HEK293 (cell line): ENCODE results near the gene EXOC7.

Experiments
- CTCF ChIA-PET: fragments of 350-600 bp; formaldehyde crosslinking; extraction: SDS; loops from one replicate; lab custom pipeline; 2021; ENCODE audit warnings: antibody characterized with exemption; lab: Yijun Ruan, JAX
- POLR2A ChIA-PET: fragments of 300-600 bp; formaldehyde crosslinking; extraction: SDS; loops from one replicate; lab custom pipeline; 2020; ENCODE audit warnings: antibody characterized with exemption, inconsistent platforms; lab: Yijun Ruan, JAX
- H3K27ac ChIP-seq: fragments of 200-500 bp; sonication (Bioruptor generic); 2 replicates; pipeline ENCODE4 v1.5.1; 2014; ENCODE audit warnings: low read depth, low read length, control low read depth, inconsistent platforms; ENCODE audit errors: extremely low read depth
- H3K36me3 ChIP-seq, 2 experiments: fragments of 200-500 bp in 1 of 2; sonication (Bioruptor generic) in 1 of 2; 1 replicate in 1 of 2; 2 replicates in 1 of 2; pipeline ENCODE4 v1.5.1; 2014 to 2017; ENCODE audit warnings: inconsistent platforms in 2 of 2, low read length in 2 of 2; ENCODE audit not compliant: control insufficient read depth in 2 of 2, insufficient read depth in 1 of 2
- H3K4me1 ChIP-seq: fragments of 200-500 bp; sonication (Bioruptor generic); 2 replicates; pipeline ENCODE4 v1.5.1; 2014; ENCODE audit warnings: mild to moderate bottlenecking, low read length, inconsistent platforms; ENCODE audit not compliant: control insufficient read depth, insufficient read depth
- H3K4me3 ChIP-seq: 2 replicates; pipeline ENCODE4 v1.5.1; 2011; ENCODE audit warnings: low read depth, mild to moderate bottlenecking, control low read depth, low read length, moderate library complexity
- H3K9me3 ChIP-seq: fragments of 200-500 bp; sonication (Bioruptor generic); 2 replicates; pipeline ENCODE4 v1.5.1; 2014; ENCODE audit warnings: low read depth, low read length, inconsistent platforms; ENCODE audit not compliant: control insufficient read depth, insufficient read depth
- EGR2 ChIP-seq: fragments of 450-650 bp; formaldehyde crosslinking; IDR thresholded peaks from 2 replicates; pipeline ENCODE4 v1.5.1; 2016; ENCODE audit warnings: low read depth, missing biosample characterization, missing genetic modification characterization
- IKZF3 ChIP-seq: fragments of 450-650 bp; IDR thresholded peaks from 2 replicates; pipeline ENCODE4 v1.5.0; 2018; ENCODE audit warnings: missing biosample characterization, mild to moderate bottlenecking, missing genetic modification characterization, moderate library complexity
- KLF8 ChIP-seq: fragments of 450-650 bp; formaldehyde crosslinking; IDR thresholded peaks from 2 replicates; pipeline ENCODE4 v1.5.1; 2016; ENCODE audit warnings: missing biosample characterization, missing genetic modification characterization
- SP3 ChIP-seq: fragments of 450-650 bp; formaldehyde crosslinking; IDR thresholded peaks from 2 replicates; pipeline ENCODE4 v1.5.1; 2016; ENCODE audit warnings: missing biosample characterization, missing genetic modification characterization
- SP7 ChIP-seq: fragments of 450-650 bp; formaldehyde crosslinking; IDR thresholded peaks from 2 replicates; pipeline ENCODE4 v1.5.1; 2016; ENCODE audit warnings: missing biosample characterization, missing genetic modification characterization
- ZBTB48 ChIP-seq: fragments of 450-650 bp; formaldehyde crosslinking; IDR thresholded peaks from 2 replicates; pipeline ENCODE4 v1.5.1; 2016; ENCODE audit warnings: missing biosample characterization, missing genetic modification characterization
- ZBTB8A ChIP-seq: fragments of 450-650 bp; formaldehyde crosslinking; IDR thresholded peaks from 2 replicates; pipeline ENCODE4 v1.5.1; 2016; ENCODE audit warnings: missing biosample characterization, missing genetic modification characterization
- ZFHX2 ChIP-seq: fragments of 450-650 bp; formaldehyde crosslinking; conservative IDR thresholded peaks from 2 replicates; pipeline ENCODE4 v1.5.1; 2016; ENCODE audit warnings: missing biosample characterization, missing genetic modification characterization
- ZNF239 ChIP-seq: fragments of 450-650 bp; formaldehyde crosslinking; IDR thresholded peaks from 2 replicates; pipeline ENCODE4 v1.5.1; 2016; ENCODE audit warnings: missing biosample characterization, missing genetic modification characterization
- ZNF248 ChIP-seq: fragments of 450-650 bp; formaldehyde crosslinking; IDR thresholded peaks from 2 replicates; pipeline ENCODE4 v1.5.1; 2017; ENCODE audit warnings: missing biosample characterization, missing genetic modification characterization
- ZNF423 ChIP-seq: fragments of 450-650 bp; formaldehyde crosslinking; IDR thresholded peaks from 2 replicates; pipeline ENCODE4 v1.5.1; 2016; ENCODE audit warnings: missing biosample characterization, missing genetic modification characterization
- ZNF426 ChIP-seq: fragments of 450-650 bp; formaldehyde crosslinking; IDR thresholded peaks from 2 replicates; pipeline ENCODE4 v1.5.1; 2017; ENCODE audit warnings: missing biosample characterization, missing genetic modification characterization, mild to moderate bottlenecking, inconsistent platforms, moderate library complexity
- ZNF529 ChIP-seq: fragments of 450-650 bp; formaldehyde crosslinking; IDR thresholded peaks from 2 replicates; pipeline ENCODE4 v1.5.1; 2017; ENCODE audit warnings: missing genetic modification characterization, missing biosample characterization; ENCODE audit not compliant: insufficient replicate concordance
- ZNF596 ChIP-seq: fragments of 450-650 bp; IDR thresholded peaks from 2 replicates; pipeline ENCODE4 v1.5.0; 2018; ENCODE audit warnings: missing biosample characterization, mild to moderate bottlenecking, missing genetic modification characterization, moderate library complexity
- ZNF600 ChIP-seq: fragments of 450-650 bp; formaldehyde crosslinking; IDR thresholded peaks from 2 replicates; pipeline ENCODE4 v1.5.1; 2016; ENCODE audit warnings: missing biosample characterization, missing genetic modification characterization
- ZNF660 ChIP-seq: fragments of 450-650 bp; IDR thresholded peaks from 2 replicates; pipeline ENCODE4 v1.5.1; 2018; ENCODE audit warnings: missing biosample characterization, mild to moderate bottlenecking, missing genetic modification characterization
- TF ChIP-seq, protein P1 (sequence below): fragments of 450-650 bp; formaldehyde crosslinking; IDR thresholded peaks from 2 replicates; pipeline ENCODE4 v1.5.1; 2017; ENCODE audit warnings: missing biosample characterization, missing genetic modification characterization
- TF ChIP-seq, protein P2 (sequence below): fragments of 450-650 bp; formaldehyde crosslinking; IDR thresholded peaks from 2 replicates; pipeline ENCODE4 v1.5.1; 2017; ENCODE audit warnings: missing biosample characterization, missing genetic modification characterization
- TF ChIP-seq, protein P3 (sequence below): fragments of 450-650 bp; formaldehyde crosslinking; IDR thresholded peaks from 2 replicates; pipeline ENCODE4 v1.5.1; 2017; ENCODE audit warnings: missing biosample characterization, missing genetic modification characterization
- TF ChIP-seq, protein P4 (sequence below): fragments of 450-650 bp; formaldehyde crosslinking; IDR thresholded peaks from 2 replicates; pipeline ENCODE4 v1.5.1; 2016; ENCODE audit warnings: missing biosample characterization, missing genetic modification characterization
- TF ChIP-seq, protein P5 (sequence below): fragments of 450-650 bp; IDR thresholded peaks from 2 replicates; pipeline ENCODE4 v1.5.1; 2018; ENCODE audit warnings: missing biosample characterization, missing genetic modification characterization
- TF ChIP-seq, protein P6 (sequence below): fragments of 450-650 bp; formaldehyde crosslinking; IDR thresholded peaks from 2 replicates; pipeline ENCODE4 v1.5.1; 2016; ENCODE audit warnings: missing biosample characterization, missing genetic modification characterization

EXOC7 gene

DNA sequence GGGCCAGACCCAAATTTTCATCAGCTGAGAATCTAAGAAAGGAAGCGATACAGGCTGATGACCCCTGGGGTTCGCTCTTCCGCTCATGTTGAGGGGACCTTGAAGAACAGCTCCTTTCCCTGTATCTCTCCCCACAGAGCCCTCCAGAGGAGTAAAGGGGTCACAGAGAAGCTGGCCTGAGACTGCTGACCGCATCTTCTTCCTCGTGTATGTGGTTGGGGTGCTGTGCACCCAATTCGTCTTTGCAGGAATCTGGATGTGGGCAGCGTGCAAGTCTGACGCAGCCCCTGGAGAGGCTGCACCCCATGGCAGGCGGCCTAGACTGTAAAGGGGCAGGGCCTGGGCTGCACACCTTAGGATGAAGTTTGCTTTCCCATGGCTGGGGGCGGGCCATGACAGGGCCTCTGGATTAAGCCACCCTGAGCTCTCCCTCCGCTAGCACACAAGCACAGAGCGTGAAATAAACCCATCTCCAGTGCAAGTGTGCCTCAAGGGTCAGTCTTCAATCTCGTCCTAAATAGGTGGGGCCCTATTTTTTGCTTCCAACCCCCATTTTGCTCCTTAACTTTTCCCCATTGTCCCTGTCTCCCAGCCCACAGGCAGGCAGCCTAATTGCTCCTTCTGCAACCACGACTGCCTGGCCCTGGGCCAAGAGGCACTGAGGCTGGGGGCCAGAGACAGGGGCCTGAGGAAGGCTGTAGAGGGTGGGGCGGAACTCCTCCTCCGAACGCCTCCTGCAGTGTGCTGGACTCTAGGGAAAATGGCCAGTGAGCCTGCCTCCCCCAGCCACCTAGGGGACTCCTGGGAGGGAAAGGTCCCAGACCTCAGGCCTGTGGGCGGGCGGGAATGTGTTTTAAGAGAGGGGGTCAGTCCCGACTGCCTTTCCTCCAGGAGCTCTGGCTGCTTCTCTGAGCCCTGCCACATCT is 21.0 kb downstream of the EXOC7 start:
- POLR2A ChIA-PET: interaction anchor here (0.6 to 4.2 kb wide), 3 partner anchors 10 to 303 kb away, joined by 3 to 23 read pairs (median 3); partner anchors contain the start of genes EXOC7 and SRP68
- Histone ChIP-seq H3K4me1 (peaks cover 13% of the 10 kb centered on the region), H3K9me3 (no peaks in the 10 kb centered on the region), H3K4me3 (no peak overlapping the region), H3K27ac (peak overlapping the region; percentile 53), H3K36me3 (peaks cover 4 to 61% of the 10 kb centered on the region in 2 experiments; a peak in 1 of 3 replicates)
- CTCF ChIA-PET: interaction anchor here (1.0 to 2.0 kb wide), 3 partner anchors 24 to 77 kb away, joined by 3 to 6 read pairs (median 4); no protein-coding TSS in a partner anchor
- TF ChIP-seq SP7 (tag by site-specific recombination) (peak; percentile 43), ZNF596 (no peak), ZNF423 (tag by site-specific recombination) (0 out of 2 replicates have a peak, but pooled peaks have one; percentile 64), EGR2 (peak; percentile 66), ZFHX2 (tag by site-specific recombination) (peak; percentile 60; the same call in 1 of the 2 replicates), ZNF426 (tag by site-specific recombination) (no peak), ZNF529 (tag by site-specific recombination) (no peak), ZNF600 (tag by site-specific recombination) (peak; percentile 75; the same call in 1 of the 2 replicates), ZNF248 (tag by site-specific recombination) (no peak), ZNF660 (tag by site-specific recombination) (0 out of 2 replicates have a peak, but pooled peaks have one; percentile 25), ZNF239 (tag by site-specific recombination) (no peak), SP3 (no peak), KLF8 (no peak), ZBTB8A (tag by site-specific recombination) (0 out of 2 replicates have a peak, but pooled peaks have one; percentile 36), ZBTB48 (tag by site-specific recombination) (peak; percentile 63), IKZF3 (peak; percentile 78)
- TF ChIP-seq, protein P1, sequence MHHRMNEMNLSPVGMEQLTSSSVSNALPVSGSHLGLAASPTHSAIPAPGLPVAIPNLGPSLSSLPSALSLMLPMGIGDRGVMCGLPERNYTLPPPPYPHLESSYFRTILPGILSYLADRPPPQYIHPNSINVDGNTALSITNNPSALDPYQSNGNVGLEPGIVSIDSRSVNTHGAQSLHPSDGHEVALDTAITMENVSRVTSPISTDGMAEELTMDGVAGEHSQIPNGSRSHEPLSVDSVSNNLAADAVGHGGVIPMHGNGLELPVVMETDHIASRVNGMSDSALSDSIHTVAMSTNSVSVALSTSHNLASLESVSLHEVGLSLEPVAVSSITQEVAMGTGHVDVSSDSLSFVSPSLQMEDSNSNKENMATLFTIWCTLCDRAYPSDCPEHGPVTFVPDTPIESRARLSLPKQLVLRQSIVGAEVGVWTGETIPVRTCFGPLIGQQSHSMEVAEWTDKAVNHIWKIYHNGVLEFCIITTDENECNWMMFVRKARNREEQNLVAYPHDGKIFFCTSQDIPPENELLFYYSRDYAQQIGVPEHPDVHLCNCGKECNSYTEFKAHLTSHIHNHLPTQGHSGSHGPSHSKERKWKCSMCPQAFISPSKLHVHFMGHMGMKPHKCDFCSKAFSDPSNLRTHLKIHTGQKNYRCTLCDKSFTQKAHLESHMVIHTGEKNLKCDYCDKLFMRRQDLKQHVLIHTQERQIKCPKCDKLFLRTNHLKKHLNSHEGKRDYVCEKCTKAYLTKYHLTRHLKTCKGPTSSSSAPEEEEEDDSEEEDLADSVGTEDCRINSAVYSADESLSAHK: no peak
- TF ChIP-seq, protein P2, sequence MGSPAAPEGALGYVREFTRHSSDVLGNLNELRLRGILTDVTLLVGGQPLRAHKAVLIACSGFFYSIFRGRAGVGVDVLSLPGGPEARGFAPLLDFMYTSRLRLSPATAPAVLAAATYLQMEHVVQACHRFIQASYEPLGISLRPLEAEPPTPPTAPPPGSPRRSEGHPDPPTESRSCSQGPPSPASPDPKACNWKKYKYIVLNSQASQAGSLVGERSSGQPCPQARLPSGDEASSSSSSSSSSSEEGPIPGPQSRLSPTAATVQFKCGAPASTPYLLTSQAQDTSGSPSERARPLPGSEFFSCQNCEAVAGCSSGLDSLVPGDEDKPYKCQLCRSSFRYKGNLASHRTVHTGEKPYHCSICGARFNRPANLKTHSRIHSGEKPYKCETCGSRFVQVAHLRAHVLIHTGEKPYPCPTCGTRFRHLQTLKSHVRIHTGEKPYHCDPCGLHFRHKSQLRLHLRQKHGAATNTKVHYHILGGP (tag by site-specific recombination): 0 out of 2 replicates have a peak, but pooled peaks have one; percentile 8
- TF ChIP-seq, protein P3, sequence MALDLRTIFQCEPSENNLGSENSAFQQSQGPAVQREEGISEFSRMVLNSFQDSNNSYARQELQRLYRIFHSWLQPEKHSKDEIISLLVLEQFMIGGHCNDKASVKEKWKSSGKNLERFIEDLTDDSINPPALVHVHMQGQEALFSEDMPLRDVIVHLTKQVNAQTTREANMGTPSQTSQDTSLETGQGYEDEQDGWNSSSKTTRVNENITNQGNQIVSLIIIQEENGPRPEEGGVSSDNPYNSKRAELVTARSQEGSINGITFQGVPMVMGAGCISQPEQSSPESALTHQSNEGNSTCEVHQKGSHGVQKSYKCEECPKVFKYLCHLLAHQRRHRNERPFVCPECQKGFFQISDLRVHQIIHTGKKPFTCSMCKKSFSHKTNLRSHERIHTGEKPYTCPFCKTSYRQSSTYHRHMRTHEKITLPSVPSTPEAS (tag by site-specific recombination): no peak
- TF ChIP-seq, protein P4, sequence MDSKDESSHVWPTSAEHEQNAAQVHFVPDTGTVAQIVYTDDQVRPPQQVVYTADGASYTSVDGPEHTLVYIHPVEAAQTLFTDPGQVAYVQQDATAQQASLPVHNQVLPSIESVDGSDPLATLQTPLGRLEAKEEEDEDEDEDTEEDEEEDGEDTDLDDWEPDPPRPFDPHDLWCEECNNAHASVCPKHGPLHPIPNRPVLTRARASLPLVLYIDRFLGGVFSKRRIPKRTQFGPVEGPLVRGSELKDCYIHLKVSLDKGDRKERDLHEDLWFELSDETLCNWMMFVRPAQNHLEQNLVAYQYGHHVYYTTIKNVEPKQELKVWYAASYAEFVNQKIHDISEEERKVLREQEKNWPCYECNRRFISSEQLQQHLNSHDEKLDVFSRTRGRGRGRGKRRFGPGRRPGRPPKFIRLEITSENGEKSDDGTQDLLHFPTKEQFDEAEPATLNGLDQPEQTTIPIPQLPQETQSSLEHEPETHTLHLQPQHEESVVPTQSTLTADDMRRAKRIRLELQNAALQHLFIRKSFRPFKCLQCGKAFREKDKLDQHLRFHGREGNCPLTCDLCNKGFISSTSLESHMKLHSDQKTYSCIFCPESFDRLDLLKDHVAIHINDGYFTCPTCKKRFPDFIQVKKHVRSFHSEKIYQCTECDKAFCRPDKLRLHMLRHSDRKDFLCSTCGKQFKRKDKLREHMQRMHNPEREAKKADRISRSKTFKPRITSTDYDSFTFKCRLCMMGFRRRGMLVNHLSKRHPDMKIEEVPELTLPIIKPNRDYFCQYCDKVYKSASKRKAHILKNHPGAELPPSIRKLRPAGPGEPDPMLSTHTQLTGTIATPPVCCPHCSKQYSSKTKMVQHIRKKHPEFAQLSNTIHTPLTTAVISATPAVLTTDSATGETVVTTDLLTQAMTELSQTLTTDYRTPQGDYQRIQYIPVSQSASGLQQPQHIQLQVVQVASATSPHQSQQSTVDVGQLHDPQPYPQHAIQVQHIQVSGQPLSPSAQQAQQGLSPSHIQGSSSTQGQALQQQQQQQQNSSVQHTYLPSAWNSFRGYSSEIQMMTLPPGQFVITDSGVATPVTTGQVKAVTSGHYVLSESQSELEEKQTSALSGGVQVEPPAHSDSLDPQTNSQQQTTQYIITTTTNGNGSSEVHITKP: peak; percentile 57; the same call in 1 of the 2 replicates
- TF ChIP-seq, protein P5, sequence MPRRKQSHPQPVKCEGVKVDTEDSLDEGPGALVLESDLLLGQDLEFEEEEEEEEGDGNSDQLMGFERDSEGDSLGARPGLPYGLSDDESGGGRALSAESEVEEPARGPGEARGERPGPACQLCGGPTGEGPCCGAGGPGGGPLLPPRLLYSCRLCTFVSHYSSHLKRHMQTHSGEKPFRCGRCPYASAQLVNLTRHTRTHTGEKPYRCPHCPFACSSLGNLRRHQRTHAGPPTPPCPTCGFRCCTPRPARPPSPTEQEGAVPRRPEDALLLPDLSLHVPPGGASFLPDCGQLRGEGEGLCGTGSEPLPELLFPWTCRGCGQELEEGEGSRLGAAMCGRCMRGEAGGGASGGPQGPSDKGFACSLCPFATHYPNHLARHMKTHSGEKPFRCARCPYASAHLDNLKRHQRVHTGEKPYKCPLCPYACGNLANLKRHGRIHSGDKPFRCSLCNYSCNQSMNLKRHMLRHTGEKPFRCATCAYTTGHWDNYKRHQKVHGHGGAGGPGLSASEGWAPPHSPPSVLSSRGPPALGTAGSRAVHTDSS (tag by site-specific recombination): peak; percentile 44; the same call in 1 of the 2 replicates
- TF ChIP-seq, protein P6, sequence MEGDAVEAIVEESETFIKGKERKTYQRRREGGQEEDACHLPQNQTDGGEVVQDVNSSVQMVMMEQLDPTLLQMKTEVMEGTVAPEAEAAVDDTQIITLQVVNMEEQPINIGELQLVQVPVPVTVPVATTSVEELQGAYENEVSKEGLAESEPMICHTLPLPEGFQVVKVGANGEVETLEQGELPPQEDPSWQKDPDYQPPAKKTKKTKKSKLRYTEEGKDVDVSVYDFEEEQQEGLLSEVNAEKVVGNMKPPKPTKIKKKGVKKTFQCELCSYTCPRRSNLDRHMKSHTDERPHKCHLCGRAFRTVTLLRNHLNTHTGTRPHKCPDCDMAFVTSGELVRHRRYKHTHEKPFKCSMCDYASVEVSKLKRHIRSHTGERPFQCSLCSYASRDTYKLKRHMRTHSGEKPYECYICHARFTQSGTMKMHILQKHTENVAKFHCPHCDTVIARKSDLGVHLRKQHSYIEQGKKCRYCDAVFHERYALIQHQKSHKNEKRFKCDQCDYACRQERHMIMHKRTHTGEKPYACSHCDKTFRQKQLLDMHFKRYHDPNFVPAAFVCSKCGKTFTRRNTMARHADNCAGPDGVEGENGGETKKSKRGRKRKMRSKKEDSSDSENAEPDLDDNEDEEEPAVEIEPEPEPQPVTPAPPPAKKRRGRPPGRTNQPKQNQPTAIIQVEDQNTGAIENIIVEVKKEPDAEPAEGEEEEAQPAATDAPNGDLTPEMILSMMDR (tag by site-specific recombination): no peak
